ENCODE results near the gene GRN.

GRN gene

DNA sequence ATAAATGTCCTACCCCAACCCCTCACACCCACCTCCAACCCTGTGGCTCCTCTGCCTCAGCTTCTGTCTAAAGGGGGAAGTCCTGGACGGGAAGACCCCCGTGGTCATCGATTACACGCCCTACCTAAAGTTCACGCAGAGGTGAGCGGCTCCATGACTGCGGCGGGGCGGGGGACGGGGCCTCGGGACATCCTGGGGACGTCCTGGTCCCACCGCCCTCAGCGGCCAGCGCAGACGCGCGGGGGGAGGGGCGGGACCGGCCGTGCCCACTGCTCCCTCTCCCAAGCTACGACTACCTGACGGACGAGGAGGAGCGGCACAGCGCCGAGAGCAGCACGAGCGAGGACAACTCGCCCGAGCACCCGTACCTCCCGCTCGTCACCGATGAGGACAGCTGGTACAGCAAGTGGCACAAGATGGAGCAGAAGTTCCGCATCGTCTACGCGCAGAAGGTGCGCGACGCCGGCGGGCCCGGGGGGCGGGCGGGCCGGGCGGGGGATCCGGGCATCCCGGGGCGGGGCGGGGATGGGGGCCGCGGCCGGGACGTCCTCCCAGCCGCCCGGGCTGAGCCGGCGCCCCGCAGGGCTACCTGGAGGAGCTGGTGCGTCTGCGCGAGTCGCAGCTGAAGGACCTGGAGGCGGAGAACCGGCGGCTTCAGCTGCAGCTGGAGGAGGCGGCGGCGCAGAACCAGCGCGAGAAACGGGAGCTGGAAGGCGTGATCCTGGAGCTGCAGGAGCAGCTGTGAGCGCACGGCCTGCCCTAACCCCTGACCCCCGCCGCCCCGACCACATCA, 30.0 kb upstream of the GRN start:
- TF ChIP-seq, protein P1, sequence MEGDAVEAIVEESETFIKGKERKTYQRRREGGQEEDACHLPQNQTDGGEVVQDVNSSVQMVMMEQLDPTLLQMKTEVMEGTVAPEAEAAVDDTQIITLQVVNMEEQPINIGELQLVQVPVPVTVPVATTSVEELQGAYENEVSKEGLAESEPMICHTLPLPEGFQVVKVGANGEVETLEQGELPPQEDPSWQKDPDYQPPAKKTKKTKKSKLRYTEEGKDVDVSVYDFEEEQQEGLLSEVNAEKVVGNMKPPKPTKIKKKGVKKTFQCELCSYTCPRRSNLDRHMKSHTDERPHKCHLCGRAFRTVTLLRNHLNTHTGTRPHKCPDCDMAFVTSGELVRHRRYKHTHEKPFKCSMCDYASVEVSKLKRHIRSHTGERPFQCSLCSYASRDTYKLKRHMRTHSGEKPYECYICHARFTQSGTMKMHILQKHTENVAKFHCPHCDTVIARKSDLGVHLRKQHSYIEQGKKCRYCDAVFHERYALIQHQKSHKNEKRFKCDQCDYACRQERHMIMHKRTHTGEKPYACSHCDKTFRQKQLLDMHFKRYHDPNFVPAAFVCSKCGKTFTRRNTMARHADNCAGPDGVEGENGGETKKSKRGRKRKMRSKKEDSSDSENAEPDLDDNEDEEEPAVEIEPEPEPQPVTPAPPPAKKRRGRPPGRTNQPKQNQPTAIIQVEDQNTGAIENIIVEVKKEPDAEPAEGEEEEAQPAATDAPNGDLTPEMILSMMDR (IDR thresholded peaks at IDR 0.05; ENCODE audit: poor library complexity, severe bottlenecking), result no peak
- Histone ChIP-seq H3K27ac (ENCODE audit: poor library complexity, severe bottlenecking) (no peak overlapping the region), H3K36me3 (ENCODE audit: low read depth) (peaks cover 9% of the 10 kb centered on the region; the same call in 1 of the 2 replicates), H3K9me3 (ENCODE audit: severe bottlenecking) (no peaks in the 10 kb centered on the region), H3K4me3 (ENCODE audit: severe bottlenecking) (peak overlapping the region; percentile 33), H3K4me1 (ENCODE audit: insufficient read depth, poor library complexity, severe bottlenecking) (no peaks in the 10 kb centered on the region), H3K27me3 (ENCODE audit: insufficient read depth, poor library complexity, severe bottlenecking) (peaks cover 5% of the 10 kb centered on the region)
- no peak for DNase-seq (ENCODE audit: low spot score)
- peak; percentile 66 for ATAC-seq (ENCODE audit: low read depth)

DNA sequence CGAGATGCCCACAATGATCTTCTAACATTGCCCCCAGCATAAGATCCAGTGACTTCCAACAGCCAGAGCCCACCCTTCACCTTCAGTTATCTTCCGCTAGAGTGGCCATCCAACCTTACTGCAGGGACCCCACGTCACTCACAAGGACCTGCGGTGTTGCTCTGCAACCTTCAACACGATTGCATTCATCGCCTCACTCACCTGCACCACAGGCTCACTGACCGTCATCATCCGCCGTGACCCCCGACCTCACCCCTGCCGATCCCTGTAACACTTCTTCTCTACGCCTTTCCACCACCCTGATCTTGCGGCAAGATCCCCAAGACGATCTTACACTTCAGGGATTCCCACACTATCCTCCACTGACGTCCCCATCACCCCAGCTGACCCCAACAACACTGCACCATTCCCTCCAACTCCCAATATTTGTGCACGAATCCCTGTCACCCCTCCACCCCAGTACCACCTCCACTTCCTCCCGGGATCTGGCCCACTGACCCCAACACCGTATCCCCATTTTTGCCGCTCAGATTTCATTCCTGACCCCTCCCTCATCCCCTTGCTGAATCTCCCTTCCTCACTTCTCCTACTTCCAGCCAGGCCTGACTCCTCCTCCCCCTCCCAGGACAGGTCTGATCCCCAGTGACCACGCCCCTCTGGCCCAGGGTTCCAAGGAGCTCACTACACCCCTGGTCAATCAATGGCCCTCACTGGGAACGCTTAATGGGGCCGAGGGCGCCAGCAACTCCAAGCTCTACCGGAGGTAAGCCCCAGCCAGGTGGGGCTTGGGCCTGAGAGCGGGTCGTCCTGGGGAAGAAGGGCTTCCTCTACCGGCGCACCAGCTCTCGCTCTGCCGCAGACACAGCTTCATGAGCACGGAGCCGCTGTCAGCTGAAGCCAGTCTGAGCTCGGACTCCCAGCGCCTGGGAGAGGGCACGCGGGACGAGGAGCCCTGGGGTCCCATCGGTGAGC, 29.1 kb upstream of the GRN start:
- no peak for DNase-seq (ENCODE audit: low spot score)
- H3K4me1 ChIP-seq (ENCODE audit: insufficient read depth, poor library complexity, severe bottlenecking), result no peaks in the 10 kb centered on the region
- no peak overlapping the region for H3K27ac ChIP-seq (ENCODE audit: poor library complexity, severe bottlenecking)
- H3K4me3 ChIP-seq (ENCODE audit: severe bottlenecking), result peak overlapping the region; percentile 33
- no peaks in the 10 kb centered on the region for H3K9me3 ChIP-seq (ENCODE audit: severe bottlenecking)
- peaks cover 18% of the 10 kb centered on the region for H3K36me3 ChIP-seq (ENCODE audit: low read depth)
- TF ChIP-seq, protein P1 (IDR thresholded peaks at IDR 0.05; ENCODE audit: poor library complexity, severe bottlenecking), result no peak
- H3K27me3 ChIP-seq (ENCODE audit: insufficient read depth, poor library complexity, severe bottlenecking), result peaks cover 5% of the 10 kb centered on the region
- ATAC-seq (ENCODE audit: low read depth), result no peak

GRCh38 chr17:44317545-44317944, 27.6 kb upstream of the GRN start:
- Histone ChIP-seq H3K36me3 (ENCODE audit: low read depth) (peaks cover 33% of the 10 kb centered on the region), H3K9me3 (ENCODE audit: severe bottlenecking) (no peaks in the 10 kb centered on the region), H3K27me3 (ENCODE audit: insufficient read depth, poor library complexity, severe bottlenecking) (peaks cover 5% of the 10 kb centered on the region), H3K4me1 (ENCODE audit: insufficient read depth, poor library complexity, severe bottlenecking) (no peaks in the 10 kb centered on the region), H3K4me3 (ENCODE audit: severe bottlenecking) (no peak overlapping the region), H3K27ac (ENCODE audit: poor library complexity, severe bottlenecking) (no peak overlapping the region)
- ATAC-seq (ENCODE audit: low read depth) (no peak; the same call in 2 of the 3 replicates), DNase-seq (ENCODE audit: low spot score) (no peak)
- TF ChIP-seq, protein P1 (IDR thresholded peaks at IDR 0.05; ENCODE audit: poor library complexity, severe bottlenecking), result no peak

- H3K27ac ChIP-seq (ENCODE audit: poor library complexity, severe bottlenecking), result no peak overlapping the region
- no peak for DNase-seq (ENCODE audit: low spot score)
- H3K27me3 ChIP-seq (ENCODE audit: insufficient read depth, poor library complexity, severe bottlenecking), result peaks cover 5% of the 10 kb centered on the region
- no peaks in the 10 kb centered on the region for H3K9me3 ChIP-seq (ENCODE audit: severe bottlenecking)
- H3K4me3 ChIP-seq (ENCODE audit: severe bottlenecking), result no peak overlapping the region
- ATAC-seq (ENCODE audit: low read depth), result no peak; the same call in 2 of the 3 replicates
- TF ChIP-seq, protein P1 (IDR thresholded peaks at IDR 0.05; ENCODE audit: poor library complexity, severe bottlenecking), result no peak
- H3K4me1 ChIP-seq (ENCODE audit: insufficient read depth, poor library complexity, severe bottlenecking), result no peaks in the 10 kb centered on the region
- peaks cover 33% of the 10 kb centered on the region for H3K36me3 ChIP-seq (ENCODE audit: low read depth)
These were observed 26.8 kb upstream of the GRN start for GRCh38 chr17:44318077-44318892.
